Measurements from ENCODE around the gene ADAM8. TPM values are rescaled to one million over a fixed set of nuclear protein-coding genes. Genes with fewer than 3 reads are reported as not detected.

ADAM8 gene
- polyA plus RNA-seq, 12 donors: 0.85 to 5.7 (median 1.5) TPM; not detected in 2

GRCh38 chr10:133282846-133283390 is 6.2 kb upstream of the ADAM8 start:
- DNase-seq: no peak

DNA sequence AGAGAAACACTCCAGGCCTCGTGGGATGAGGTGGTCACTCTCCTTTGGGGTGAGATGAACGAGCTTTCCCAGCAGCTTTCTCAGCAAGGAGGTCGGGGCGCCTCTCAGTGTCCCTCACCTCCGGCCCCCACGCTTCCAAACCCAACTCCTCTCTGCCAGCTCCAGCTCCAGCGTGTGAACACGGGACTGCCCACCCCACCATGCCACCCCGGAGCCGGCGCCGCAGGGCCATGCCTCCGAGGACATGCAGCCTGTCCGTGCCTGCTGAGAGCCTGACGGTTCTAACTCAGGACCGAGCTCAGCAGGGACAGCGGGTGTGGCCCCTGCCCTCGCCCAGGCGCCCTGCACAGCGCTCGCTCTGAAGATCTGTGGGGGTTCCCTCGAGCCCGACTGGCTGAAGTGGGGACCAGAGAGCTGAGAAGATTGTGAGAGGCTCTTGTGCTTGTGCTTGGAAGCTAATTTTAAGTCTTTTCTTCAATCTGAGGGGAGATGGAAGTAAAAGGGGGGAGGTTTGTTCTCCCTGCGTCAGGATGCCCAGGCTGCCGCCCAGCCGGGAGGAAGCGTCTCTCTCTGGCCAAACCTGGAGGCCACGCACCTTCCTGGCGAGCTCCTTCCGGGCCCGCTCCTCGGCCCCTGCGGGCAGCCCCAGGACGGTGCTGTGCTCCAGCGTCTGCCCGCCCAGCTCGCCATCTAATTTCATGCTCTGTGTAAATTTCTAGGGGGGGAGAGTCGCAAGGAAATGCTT is 5.1 kb upstream of the ADAM8 start:
- DNase-seq: no peak

- no peak for DNase-seq
Measured at GRCh38 chr10:133281084-133281483, 4.4 kb upstream of the ADAM8 start.

DNA sequence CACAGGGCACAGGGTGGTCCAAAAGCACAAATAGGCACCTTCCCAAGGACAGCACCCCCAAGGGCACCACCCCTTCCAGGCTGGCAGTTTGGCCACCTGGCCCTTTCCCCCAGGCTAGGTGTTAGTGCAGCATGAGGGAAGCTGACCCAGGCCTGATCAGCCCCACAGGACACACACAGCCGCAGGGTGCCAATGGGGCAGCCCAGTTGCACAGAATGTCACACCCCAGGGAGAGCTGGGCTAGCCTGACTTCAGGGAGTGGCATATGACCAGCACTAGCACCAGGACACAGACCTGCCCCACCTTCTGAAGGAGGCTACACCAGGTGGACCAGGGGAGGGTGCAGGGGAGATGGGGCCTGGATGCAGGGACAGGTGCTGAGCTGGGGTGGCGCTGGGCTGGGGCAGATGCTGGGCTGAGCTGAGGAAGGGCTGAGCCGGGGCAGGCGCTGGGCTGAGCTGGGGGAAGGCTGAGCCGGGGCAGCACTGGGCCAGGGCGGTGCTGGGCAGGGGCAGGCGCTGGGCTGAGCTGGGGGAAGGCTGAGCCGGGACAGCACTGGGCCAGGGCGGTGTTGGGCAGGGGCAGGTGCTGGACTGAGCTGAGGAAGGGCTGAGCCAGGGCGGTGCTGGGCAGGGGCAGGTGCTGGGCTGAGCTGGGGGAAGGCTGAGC is 3.9 kb upstream of the ADAM8 start:
- no peak for DNase-seq

GRCh38 chr10:133279326-133280226 is 2.9 kb upstream of the ADAM8 start:
- no peak for DNase-seq

- no peak for DNase-seq
Measured at GRCh38 chr10:133278577-133279265, 2.1 kb upstream of the ADAM8 start.

DNA sequence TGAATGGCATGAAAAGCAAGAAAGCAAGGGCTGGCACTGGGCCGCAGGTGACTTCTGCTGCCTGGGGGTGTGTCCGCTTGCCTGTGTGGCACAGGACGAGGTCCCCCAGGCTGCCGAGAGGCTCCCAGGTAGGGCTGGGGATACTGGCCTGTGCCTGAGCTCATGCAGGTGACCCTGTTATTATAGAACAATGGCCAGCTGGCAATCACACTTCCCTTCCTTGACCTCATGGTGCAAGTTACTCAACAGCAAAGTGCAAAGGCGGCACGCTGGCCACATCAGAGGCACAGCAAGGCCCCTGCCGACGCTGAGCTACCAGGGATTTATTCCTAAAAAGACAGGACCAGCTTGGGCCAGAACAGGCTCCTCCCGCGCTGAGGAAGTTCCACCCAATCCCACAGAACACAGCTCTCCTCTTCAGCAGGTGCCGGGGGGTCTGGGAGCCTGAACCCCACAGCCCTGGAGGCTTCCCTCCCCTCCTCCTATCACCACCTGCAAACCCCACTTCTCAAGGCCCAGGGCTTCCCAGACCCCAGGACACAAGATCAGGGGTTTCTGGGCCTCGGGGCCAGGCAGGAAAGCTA is 1.4 kb upstream of the ADAM8 start:
- no peak for DNase-seq

DNA sequence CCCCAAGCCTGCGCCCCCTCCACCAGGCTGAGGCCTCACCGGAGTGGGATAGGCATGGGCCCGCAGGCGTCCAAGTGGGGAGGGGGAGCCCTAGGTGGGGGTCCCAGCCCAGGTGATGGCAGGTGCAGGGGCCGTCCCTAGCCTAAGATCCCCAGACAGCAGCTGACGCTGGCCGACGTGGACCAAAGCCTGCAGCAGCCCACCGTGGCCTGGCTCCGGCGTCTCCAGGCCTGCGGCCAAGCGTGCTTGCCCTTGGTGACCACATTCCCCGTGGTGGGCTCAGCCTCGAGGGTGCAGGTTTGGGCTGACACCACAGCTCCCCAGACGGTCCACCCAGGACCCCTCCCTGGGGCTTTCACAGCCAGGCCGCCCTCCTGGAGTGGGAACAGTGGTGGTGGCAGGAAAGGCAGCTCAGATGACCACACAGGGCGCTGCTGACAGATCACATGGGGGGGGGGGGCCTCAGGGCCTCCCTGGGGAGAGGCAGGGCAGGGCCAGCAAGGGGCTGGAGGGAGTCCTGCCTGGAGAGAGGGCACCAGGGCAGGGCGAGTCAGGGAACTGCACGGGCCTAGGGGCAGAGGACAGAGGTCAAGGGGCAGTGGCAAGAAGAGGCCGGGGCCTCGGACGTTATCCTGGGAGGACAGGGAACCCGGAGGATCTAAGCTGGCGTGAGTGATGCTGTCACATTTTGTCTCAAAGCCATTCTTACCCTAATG is 767 bp upstream of the ADAM8 start:
- DNase-seq: no peak

- DNase-seq: no peak
Measured at GRCh38 chr10:133276100-133276434, 601 bp downstream of the ADAM8 start.

GRCh38 chr10:133275684-133276092 is 980 bp downstream of the ADAM8 start:
- no peak for DNase-seq

DNA sequence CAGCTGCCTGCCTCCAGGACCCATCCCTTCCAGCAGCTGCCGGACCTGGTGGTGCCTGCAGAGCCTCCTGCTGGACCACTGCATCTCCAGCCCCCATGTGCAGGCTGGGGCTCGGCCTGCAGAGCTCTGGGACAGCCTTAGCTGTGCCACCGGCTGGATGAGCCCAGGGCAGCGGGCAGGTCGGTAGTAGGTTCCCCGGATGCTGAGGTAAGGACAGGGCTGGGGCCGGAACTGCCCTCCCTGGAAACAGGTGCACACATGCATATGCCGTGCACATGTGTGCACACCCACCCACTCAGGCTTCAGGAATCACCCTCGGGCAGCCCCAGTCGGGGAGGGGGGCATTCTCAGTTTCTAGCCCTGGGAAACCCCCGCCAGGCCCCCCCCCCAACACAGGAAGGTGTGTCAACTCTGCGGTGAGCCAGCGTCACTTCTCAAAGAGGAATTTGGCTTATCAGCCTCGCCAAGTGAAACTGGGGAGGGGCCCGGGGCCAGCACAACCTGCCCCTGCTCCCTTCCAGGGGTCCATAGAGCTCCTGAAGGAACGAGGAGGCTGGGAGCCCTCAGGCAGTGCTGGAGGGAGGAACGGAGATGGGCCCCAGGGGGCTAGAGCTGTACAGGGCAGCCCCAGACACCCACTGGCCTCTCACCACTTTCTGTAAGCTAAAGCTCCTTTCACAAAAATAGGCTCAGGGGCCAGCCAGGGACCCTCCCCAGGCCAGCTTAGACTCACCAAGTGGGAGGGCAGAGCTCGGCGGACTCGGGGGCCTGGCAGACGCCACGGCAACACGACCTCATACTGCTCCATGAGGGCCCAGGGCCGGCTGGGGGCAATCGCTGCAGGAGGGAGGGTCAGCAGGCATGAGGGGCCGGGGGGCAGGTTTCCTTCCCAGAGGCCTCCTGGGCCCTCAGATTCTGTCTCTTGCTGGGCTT is 1.7 kb downstream of the ADAM8 start:
- DNase-seq: no peak

DNA sequence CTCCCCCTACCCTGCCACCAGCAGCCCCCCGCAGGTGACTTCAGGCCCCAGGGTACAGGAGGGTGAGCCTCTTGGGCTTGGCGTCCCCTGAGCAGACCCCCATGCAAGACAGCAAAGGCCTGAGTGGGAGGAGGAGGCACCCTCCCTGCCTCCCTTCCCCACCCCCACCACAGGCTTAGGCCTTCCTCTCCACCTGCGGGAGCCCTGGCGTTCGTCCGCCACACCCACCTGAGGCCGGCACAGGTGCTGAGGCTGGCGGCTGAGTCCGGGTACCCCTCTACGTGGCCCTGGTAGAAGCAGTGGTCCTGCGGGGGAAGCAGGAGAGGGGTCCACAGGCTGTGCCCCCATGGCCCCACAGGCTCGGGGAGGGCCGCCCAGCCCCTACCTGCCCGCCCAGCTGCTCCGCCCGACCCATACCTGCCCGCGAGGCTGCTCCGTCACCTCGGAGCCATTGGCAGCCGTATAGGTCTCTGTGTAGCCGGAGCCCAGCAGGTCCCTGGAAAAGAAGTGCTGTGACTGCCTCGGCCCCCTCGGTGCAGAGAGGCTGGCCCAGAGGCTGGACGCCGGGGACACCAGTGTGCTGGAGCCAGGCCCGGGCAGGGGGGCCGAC is 3.0 kb downstream of the ADAM8 start:
- no peak for DNase-seq

DNA sequence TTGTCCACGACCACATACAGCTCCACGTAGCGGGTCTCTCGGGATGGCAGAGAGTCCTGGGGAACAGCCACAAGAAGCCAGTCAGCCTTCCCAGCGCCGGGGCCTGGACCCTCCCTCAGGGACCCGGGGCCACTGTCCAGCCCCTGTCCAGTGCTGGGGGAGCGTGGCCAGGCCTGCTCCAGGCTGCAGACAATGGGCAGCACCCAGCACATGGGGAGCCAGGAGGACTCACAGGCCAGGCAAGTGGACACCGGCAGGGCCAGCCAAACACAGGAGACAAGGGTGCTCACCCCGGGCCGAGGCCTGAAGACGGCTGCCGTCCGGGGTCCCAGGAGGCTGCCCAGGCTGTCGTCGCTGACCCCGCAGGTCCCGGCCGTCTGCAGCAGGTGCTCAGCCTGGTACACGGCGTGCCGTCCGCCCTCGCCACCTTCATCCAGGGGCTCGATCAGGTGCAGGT is 3.7 kb downstream of the ADAM8 start:
- DNase-seq: no peak

DNA sequence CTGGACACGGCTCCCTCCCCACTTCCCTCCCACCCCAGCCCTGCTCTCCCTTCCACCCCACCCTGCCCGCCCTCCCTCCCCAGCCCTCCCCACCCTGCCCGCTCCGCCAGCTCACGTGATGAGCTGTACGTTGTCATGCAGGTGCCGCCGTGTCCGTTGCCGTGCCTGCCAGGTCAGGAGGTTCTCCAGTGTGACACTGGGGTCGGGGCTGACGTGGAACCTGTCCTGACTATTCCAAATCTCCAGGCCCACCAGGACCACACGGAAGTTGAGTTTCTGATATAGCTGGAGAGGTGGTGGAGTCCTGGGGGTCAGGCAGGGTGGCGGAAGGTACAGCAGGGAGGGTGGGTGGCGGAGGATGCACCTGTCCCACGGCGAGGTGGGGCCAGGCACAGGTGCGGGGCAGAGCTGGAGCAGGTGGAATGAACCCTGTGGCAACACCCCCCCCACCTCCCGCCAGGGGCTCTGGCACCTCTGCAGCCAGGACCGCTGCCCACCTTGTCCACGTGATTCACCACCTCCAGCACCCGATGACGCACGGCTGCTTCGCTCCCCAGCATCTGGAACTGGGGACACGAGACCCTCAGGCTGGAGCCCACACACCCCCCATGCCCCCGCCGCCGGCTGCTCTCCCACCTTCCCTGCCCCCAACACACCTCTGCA is 4.2 kb downstream of the ADAM8 start:
- DNase-seq: no peak

GRCh38 chr10:133271521-133272300 is 5.0 kb downstream of the ADAM8 start:
- no peak for DNase-seq

DNA sequence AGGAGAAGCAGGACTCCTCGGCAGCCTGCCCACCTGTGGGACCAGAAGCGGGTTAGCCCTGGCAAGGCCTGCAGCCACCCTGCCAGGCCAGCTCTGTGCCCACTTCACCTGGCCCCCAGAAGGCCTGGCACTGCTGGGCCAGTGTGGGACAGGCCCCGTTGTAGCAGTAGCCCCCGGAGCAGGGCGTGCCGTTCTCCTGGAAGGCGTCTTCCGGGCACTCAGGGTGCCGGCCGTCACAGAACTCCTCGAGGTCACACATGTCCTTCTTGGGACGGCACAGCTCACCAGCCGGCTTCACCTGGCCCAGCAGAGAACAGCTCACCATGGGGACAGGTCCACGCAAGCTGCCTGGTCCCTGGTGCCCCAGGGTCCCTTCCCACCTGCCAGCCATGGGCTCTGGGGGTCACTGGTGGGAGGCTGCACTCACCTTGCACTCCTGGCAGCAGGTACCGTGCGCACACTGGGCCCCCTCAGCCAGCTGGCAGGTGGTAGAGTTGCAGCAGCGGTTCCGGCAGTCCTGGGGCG is 5.8 kb downstream of the ADAM8 start:
- no peak for DNase-seq

- no peak for DNase-seq
Measured at GRCh38 chr10:133270204-133270603, 6.5 kb downstream of the ADAM8 start.
